Calu3 (cell line): Measurements from ENCODE around the gene FAM169A. TPM values are rescaled to one million over a fixed set of nuclear protein-coding genes. Genes with fewer than 3 reads are reported as not detected.

Experiments used
- BruUV-seq: library from RNA; stranded (reverse); fragments of 400-500 nt; replicated peaks from 2 replicates; lab custom pipeline; 2021; lab: Mats Ljungman, UMichigan
- CTCF ChIA-PET: fragments of 300-600 bp; sonication (Branson Sonifier 250); formaldehyde crosslinking; loops from one replicate; lab custom pipeline; 2022; ENCODE audit warnings: antibody characterized with exemption; lab: Charles Lee
- DNase-seq: peaks from one replicate; pipeline ENCODE4 v3.0.0; 2022
- H3K27ac Mint-ChIP-seq: one replicate; pipeline ENCODE4 v1.8.0; 2022; ENCODE audit warnings: mixed read lengths; ENCODE audit not compliant: unreplicated experiment
- H3K27me3 Mint-ChIP-seq: one replicate; pipeline ENCODE4 v1.8.0; 2022; ENCODE audit warnings: mixed read lengths; ENCODE audit not compliant: unreplicated experiment
- H3K36me3 Mint-ChIP-seq: one replicate; pipeline ENCODE4 v1.8.0; 2022; ENCODE audit warnings: mild to moderate bottlenecking, moderate library complexity, mixed read lengths; ENCODE audit not compliant: insufficient read depth, unreplicated experiment
- H3K4me1 Mint-ChIP-seq: one replicate; pipeline ENCODE4 v1.8.0; 2022; ENCODE audit warnings: mild to moderate bottlenecking, low read depth, mixed read lengths; ENCODE audit not compliant: unreplicated experiment
- H3K4me3 Mint-ChIP-seq: one replicate; pipeline ENCODE4 v1.8.0; 2022; ENCODE audit warnings: mild to moderate bottlenecking, low read depth, moderate library complexity, mixed read lengths; ENCODE audit not compliant: unreplicated experiment
- H3K9me3 Mint-ChIP-seq: one replicate; pipeline ENCODE4 v1.8.0; 2022; ENCODE audit warnings: low read depth, mixed read lengths; ENCODE audit not compliant: unreplicated experiment
- CTCF ChIP-seq: fragments of 200-600 bp; IDR thresholded peaks from one replicate; pipeline ENCODE4 v1.8.0; 2022; ENCODE audit warnings: antibody characterized with exemption; ENCODE audit not compliant: unreplicated experiment
- intact Hi-C: fragments of 100-400 bp; cut with micrococcal nuclease; formaldehyde crosslinking; loops from one replicate; pipeline ENCODE4 v1.10.0; 2022; ENCODE audit not compliant: unreplicated experiment
- total RNA-seq: library from RNA; stranded (reverse); gene quantifications from 2 replicates; pipeline ENCODE4 v1.2.3, GENCODE V29; 2022

FAM169A gene
- total RNA-seq, 1 experiment from 2014 or later, result 14.1 TPM

DNA sequence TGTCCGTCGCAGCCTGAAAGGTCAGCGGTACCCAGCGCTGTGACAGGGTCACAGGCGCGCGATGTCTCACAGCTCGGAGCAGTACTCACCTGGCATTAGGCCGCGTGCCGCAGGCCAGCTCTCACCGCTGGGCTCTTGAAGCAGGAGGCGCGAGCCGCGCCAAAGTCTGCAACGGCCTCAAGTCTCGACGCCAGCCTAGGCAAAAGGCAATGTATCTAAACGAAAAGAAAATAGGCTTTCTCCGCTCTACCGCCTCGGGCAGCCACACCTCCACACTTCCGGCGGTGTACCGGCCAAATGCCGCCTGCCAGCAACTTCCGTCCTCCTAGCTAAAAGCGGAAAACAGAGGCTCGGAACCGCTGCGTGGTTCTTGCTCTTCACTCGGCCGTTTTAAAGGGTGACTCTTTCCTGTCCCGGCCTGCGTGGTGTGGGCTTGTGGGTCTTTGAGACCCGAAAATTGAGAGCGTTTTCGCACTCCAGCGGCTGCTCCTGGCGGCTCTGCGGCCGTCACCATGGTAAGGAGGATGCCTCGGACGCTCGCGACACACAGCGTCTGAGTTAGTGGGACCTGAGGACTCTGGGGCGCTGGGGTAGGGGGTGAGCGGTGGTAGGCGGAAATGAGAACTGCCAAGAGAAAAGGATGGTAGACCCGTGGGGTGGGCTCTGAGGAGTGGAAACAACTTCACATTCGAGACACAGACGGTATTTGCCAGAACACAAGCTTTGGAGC is 99.2 kb downstream of the FAM169A start, which contains the start of the genes GFM2 and NSA2:
GFM2 (minus strand) TSS at position 269 of the 730 bp plus-strand sequence. CDS start 3,375 bp downstream, outside the sequence.
NSA2 (plus strand) TSS at position 401 of the 730 bp plus-strand sequence; CDS start at position 513, 112 bp downstream.
- CTCF ChIA-PET, result interaction anchor here (0.6 to 0.8 kb wide), 2 partner anchors 136 to 462 kb away, joined by 3 read pairs; no protein-coding TSS in a partner anchor
- peaks cover 75% of the 10 kb centered on the region for H3K36me3 Mint-ChIP-seq
- peak within 1 kb of the TSS; percentile 99 for H3K4me3 Mint-ChIP-seq
- peak within 1 kb of the TSS; percentile 98 for H3K27ac Mint-ChIP-seq
- DNase-seq, result peak; percentile 94
- no peaks in the 10 kb centered on the region for H3K9me3 Mint-ChIP-seq
- TF ChIP-seq CTCF, result no peak
- BruUV-seq, result no TSS peak
- intact Hi-C loops, result loop anchor here (1.0 kb wide), 2 partner anchors 136 to 152 kb away; no protein-coding TSS in a partner anchor
- peaks cover 19% of the 10 kb centered on the region for H3K4me1 Mint-ChIP-seq
- H3K27me3 Mint-ChIP-seq, result no peaks in the 10 kb centered on the region

GRCh38 chr5:74766418-74766848 is 99.8 kb downstream of the FAM169A start:
- CTCF ChIA-PET, result interaction anchor here (0.6 to 1.1 kb wide), 4 partner anchors 137 to 462 kb away, joined by 3 read pairs; no protein-coding TSS in a partner anchor
- peak; percentile 63 for TF ChIP-seq CTCF
- BruUV-seq, result TSS peak; percentile 68
- peak overlapping the region; percentile 98 for H3K27ac Mint-ChIP-seq
- H3K9me3 Mint-ChIP-seq, result no peaks in the 10 kb centered on the region
- DNase-seq, result peak; percentile 16
- intact Hi-C loops, result loop anchor here (1.0 kb wide), 1 partner anchor 137 kb away; no protein-coding TSS in a partner anchor
- peaks cover 25% of the 10 kb centered on the region for H3K4me1 Mint-ChIP-seq
- peaks cover 69% of the 10 kb centered on the region for H3K36me3 Mint-ChIP-seq
- H3K27me3 Mint-ChIP-seq, result no peaks in the 10 kb centered on the region
- peak overlapping the region; percentile 99 for H3K4me3 Mint-ChIP-seq

- Mint-ChIP-seq H3K27me3 (no peaks in the 10 kb centered on the region), H3K9me3 (no peaks in the 10 kb centered on the region), H3K4me3 (peak overlapping the region; percentile 99), H3K27ac (peak overlapping the region; percentile 98), H3K36me3 (peaks cover 64% of the 10 kb centered on the region), H3K4me1 (peaks cover 30% of the 10 kb centered on the region)
- intact Hi-C loops, result loop anchor here (1.0 kb wide), 1 partner anchor 137 kb away; no protein-coding TSS in a partner anchor
- TF ChIP-seq CTCF, result no peak
- no TSS peak for BruUV-seq
- no peak for DNase-seq
- CTCF ChIA-PET, result interaction anchor here (0.6 to 1.1 kb wide), 2 partner anchors 153 to 159 kb away, joined by 3 read pairs; no protein-coding TSS in a partner anchor
Measured at GRCh38 chr5:74765929-74766328, 100.3 kb downstream of the FAM169A start.

DNA sequence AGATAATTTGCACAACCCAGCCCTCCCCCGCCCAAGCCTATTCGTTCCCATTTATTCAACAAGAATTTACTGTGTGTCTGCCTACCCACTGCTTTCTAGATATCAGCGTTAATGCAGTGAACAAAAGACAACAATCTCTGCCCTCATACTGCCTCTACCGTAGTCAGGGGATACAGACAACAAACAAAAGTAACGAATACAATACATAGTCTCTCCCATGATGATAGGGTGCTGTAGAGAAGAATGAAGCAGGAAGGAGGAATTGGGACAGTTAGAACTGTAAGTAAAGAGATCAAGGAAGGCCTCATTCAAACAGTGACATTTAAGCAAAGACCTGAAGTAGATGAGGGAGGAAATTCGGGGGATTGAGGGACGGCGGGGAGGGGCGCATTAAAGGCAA is 101.0 kb downstream of the FAM169A start:
- TF ChIP-seq CTCF, result no peak
- intact Hi-C loops, result no loop called here
- CTCF ChIA-PET, result interaction anchor here (0.7 to 1.1 kb wide), 2 partner anchors 9 to 160 kb away, joined by 3 read pairs; no protein-coding TSS in a partner anchor
- peaks cover 37% of the 10 kb centered on the region for H3K4me1 Mint-ChIP-seq
- peaks cover 60% of the 10 kb centered on the region for H3K36me3 Mint-ChIP-seq
- BruUV-seq, result no TSS peak
- H3K27ac Mint-ChIP-seq, result peak overlapping the region; percentile 83
- DNase-seq, result no peak
- no peaks in the 10 kb centered on the region for H3K27me3 Mint-ChIP-seq
- peak overlapping the region; percentile 99 for H3K4me3 Mint-ChIP-seq
- H3K9me3 Mint-ChIP-seq, result no peaks in the 10 kb centered on the region
